HUES48 (cell line): Measurements from ENCODE around the gene DAB1.
A peak's percentile ranks its signal among the peaks of the same experiment; 100 is the strongest.
"Not testable (repeated sequence)": the region's sequence is repeated elsewhere in the genome, so short reads cannot be mapped to it uniquely, and the experiment has no call there.

ENCODE experiments used
- H3K27ac ChIP-seq: one replicate; pipeline ENCODE4 v1.7.0; 2013; ENCODE audit warnings: low read depth, low read length, inconsistent platforms
- H3K27me3 ChIP-seq: 2 replicates; pipeline ENCODE4 v1.6.1; 2013; ENCODE audit warnings: mild to moderate bottlenecking, low read length; ENCODE audit not compliant: control insufficient read depth, insufficient read depth
- H3K36me3 ChIP-seq: 2 replicates; pipeline ENCODE4 v1.6.1; 2013; ENCODE audit warnings: low read length; ENCODE audit not compliant: control insufficient read depth, insufficient read depth
- H3K4me1 ChIP-seq: 2 replicates; pipeline ENCODE4 v1.6.1; 2013; ENCODE audit warnings: mild to moderate bottlenecking, low read length; ENCODE audit not compliant: control insufficient read depth, insufficient read depth
- H3K4me3 ChIP-seq: 2 replicates; pipeline ENCODE4 v1.5.1; 2013; ENCODE audit warnings: mild to moderate bottlenecking, low read depth, low read length
- H3K9ac ChIP-seq: 2 replicates; pipeline ENCODE4 v1.6.1; 2013; ENCODE audit warnings: mild to moderate bottlenecking, low read depth, low read length, moderate library complexity
- H3K9me3 ChIP-seq: 2 replicates; pipeline ENCODE4 v1.6.1; 2013; ENCODE audit warnings: low read length; ENCODE audit not compliant: control insufficient read depth, insufficient read depth

The DAB1 gene

DNA sequence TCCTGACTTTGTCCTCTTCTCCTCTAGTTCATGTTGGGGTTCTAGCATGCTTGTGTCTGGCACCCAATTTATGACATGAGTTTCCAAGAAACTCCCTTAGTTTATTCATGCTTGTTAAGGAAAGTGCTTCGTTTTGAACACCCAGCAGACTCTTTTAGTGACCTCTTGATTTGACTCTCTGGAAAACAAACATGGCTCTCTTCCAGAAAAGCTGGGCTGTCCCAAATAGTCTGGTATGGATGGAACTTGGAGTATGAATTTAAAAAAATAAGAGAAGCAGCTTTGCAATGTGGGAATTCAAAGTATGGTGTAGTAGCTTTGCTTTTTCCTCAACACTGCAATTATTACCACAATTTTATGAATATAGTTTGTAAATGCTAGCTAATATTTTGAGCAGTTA, 314.6 kb downstream of the DAB1 start:
- H3K27me3 ChIP-seq: no peaks in the 10 kb centered on the region
- no peak overlapping the region for H3K9ac ChIP-seq
- no peaks in the 10 kb centered on the region for H3K9me3 ChIP-seq
- H3K27ac ChIP-seq: no peak overlapping the region
- no peaks in the 10 kb centered on the region for H3K36me3 ChIP-seq
- peaks cover 23% of the 10 kb centered on the region for H3K4me1 ChIP-seq
- no peak overlapping the region for H3K4me3 ChIP-seq

DNA sequence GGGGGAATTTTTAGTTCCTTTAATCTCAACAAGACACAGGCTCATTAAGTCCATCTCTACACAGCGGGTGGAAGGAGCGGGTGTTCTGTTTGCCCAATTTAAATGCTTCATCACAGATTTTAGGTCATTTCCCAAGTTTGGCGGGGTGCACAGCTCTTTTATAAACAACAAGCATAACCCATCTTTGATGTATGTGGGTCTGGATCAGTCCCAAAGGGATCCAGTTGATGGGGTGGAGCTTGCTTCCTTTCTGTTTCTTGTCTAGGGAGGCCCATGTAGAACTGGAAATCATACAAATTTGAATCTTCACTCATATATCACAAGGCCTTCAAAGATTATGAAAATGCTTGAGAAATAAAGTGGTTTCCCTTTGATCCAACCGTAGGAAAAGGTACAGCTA, 317.6 kb downstream of the DAB1 start:
- Histone ChIP-seq H3K27ac (no peak overlapping the region), H3K4me3 (no peak overlapping the region), H3K36me3 (no peaks in the 10 kb centered on the region), H3K9me3 (no peaks in the 10 kb centered on the region), H3K9ac (no peak overlapping the region), H3K27me3 (no peaks in the 10 kb centered on the region), H3K4me1 (peaks cover 33% of the 10 kb centered on the region)

DNA sequence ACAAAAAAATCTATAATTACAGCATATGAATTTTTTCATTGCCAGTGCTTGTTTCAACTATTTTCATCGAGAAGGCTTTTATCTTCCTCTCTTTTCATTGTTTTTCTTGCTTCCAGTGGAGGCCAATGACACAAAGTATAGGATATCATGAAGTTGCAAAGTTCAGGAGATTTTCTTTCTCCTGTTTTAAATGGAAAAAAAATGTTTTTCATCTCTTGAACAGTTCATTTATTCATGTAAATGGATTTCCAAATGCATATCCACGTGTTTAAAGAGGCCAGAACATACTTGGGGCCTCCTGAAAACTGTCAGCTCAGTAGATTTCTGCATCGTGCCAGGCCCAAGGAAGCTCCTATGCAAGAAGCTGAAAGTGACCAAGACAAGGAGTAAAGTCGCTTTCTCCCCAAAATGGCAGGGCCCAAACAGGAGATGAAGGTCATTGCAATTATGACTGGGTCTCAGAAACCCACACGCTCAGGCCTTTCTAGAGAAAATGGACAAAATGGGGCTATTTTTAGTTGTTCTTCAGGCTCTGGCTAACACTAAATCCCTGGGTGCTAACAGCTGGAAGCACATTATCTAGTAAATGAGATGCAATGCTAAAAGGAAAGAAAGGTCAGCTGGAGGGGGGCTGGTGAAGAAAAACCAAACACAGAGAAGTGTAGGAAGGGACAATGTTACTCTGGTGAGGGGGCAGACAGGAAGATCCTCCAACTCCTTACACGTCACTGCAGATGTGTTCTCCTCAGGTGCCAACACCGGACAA, 321.1 kb downstream of the DAB1 start:
- H3K36me3 ChIP-seq: no peaks in the 10 kb centered on the region
- H3K27me3 ChIP-seq: no peaks in the 10 kb centered on the region
- peak overlapping the region; percentile 59 for H3K27ac ChIP-seq
- 0 out of 2 replicates have a peak overlapping the region, but pooled peaks have one; percentile 33 for H3K4me3 ChIP-seq
- H3K4me1 ChIP-seq: peaks cover 33% of the 10 kb centered on the region
- no peak overlapping the region for H3K9ac ChIP-seq
- no peaks in the 10 kb centered on the region for H3K9me3 ChIP-seq

DNA sequence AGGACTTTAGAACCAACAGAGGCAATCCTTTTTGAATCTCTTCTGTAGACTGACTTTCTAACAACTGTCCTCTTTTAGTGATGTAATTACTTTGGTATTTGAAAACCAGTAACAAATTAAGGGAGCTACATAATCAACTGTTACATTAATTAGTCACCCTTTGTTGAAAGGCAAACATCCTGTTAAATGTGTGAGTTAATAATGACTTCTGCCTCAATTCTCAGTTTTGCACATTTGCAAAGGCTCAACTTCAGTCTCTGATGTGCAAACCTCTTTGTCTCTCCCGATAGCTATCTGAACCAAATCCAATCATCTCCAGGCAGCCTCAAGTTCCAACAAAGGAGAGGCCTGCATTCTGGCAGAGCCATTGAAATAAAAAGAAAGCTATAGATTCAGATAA, 322.7 kb downstream of the DAB1 start:
- Histone ChIP-seq H3K27me3 (no peaks in the 10 kb centered on the region), H3K36me3 (no peaks in the 10 kb centered on the region), H3K27ac (no peak overlapping the region), H3K4me1 (peaks cover 33% of the 10 kb centered on the region), H3K9ac (no peak overlapping the region), H3K4me3 (no peak overlapping the region), H3K9me3 (no peaks in the 10 kb centered on the region)

DNA sequence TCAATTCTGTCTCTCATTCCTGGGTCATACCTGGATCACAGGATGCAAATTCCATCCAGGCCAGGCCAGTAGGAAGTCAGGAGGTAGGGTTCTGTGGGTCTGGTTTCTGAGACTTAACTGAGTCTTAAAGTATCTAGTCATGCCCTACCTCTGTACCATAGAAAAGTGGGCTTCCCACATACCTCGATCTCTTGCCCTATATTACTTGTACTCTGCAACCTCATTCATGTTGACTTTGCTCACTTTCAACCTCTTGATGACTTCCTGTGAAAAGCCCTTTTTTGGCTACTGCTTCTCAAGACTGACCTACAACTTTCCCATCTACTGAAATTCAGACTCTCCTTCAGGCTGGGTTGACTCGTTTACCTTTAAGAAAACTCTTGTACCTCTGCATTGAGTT, 329.1 kb downstream of the DAB1 start:
- Histone ChIP-seq H3K4me1 (no peaks in the 10 kb centered on the region), H3K9me3 (no peaks in the 10 kb centered on the region), H3K9ac (no peak overlapping the region), H3K36me3 (no peaks in the 10 kb centered on the region), H3K27ac (no peak overlapping the region), H3K27me3 (no peaks in the 10 kb centered on the region), H3K4me3 (no peak overlapping the region)

DNA sequence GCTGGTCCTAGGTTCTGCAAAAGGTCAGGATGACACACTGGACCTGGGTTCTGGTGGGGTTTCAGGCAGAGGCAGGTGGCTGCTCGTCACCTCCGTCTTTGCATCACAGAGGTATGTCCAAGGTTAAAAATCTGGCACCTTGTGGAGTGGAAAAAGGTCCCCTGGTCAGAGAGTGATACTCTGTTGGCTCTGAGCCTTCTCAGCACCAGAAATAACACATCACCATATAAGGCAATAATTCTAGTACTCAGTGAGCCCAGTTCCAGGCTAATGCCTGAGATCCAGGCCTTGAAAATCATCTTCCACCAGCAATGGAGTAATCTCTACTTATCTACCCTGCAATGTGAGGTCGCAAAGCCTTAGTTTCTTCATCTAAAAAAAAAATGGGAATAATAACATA, 330.7 kb downstream of the DAB1 start:
- H3K9ac ChIP-seq: no peak overlapping the region

DNA sequence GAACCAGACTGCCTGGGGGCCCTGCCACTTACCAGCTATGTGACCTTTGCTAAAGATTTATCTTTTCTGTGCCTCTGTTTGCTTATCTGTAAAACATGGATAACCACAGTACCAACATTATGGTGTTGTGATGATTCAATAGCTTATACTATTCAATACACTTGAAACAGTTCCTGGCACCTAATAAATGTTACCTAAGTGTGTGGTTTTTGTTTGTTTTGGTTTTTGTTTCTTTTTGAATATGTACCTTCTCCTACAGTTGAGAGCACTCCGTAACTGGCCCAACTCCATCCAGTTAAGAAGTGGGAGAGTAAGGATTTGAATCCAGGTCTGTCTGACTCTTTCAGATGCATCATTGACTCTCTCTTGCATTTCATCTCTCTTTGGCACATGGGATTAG, 332.2 kb downstream of the DAB1 start:
- Histone ChIP-seq H3K36me3 (no peaks in the 10 kb centered on the region), H3K4me3 (no peak overlapping the region), H3K4me1 (no peaks in the 10 kb centered on the region), H3K27me3 (no peaks in the 10 kb centered on the region), H3K27ac (no peak overlapping the region), H3K9me3 (no peaks in the 10 kb centered on the region), H3K9ac (no peak overlapping the region)

More for the DNA sequence above, 330.7 kb downstream of the DAB1 start:
- no peaks in the 10 kb centered on the region for H3K36me3 ChIP-seq
- H3K4me3 ChIP-seq: no peak overlapping the region
- no peaks in the 10 kb centered on the region for H3K4me1 ChIP-seq
- H3K27ac ChIP-seq: no peak overlapping the region
- no peaks in the 10 kb centered on the region for H3K27me3 ChIP-seq
- H3K9me3 ChIP-seq: no peaks in the 10 kb centered on the region

DNA sequence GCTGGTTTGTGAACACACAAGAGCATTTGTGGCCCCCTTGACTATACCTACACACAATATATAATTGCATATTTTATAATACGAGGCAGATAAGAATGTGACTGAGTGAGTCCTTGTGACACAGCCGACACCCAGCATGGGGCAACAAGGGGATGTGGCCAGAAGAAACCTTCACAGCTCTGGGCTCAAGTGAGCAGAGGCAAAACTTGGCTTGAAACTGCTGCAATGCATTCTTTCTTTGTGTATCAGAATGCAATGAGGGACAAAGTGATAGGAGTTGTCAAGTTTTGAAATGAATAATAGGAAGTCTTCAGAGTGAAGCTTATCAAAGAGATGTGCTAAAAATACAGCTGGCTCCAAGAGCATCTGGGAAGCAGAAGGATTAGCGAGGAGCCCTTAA, 334.0 kb downstream of the DAB1 start:
- Histone ChIP-seq H3K4me3 (no peak overlapping the region), H3K9ac (no peak overlapping the region), H3K27ac (no peak overlapping the region), H3K9me3 (no peaks in the 10 kb centered on the region), H3K4me1 (no peaks in the 10 kb centered on the region), H3K36me3 (no peaks in the 10 kb centered on the region), H3K27me3 (no peaks in the 10 kb centered on the region)

DNA sequence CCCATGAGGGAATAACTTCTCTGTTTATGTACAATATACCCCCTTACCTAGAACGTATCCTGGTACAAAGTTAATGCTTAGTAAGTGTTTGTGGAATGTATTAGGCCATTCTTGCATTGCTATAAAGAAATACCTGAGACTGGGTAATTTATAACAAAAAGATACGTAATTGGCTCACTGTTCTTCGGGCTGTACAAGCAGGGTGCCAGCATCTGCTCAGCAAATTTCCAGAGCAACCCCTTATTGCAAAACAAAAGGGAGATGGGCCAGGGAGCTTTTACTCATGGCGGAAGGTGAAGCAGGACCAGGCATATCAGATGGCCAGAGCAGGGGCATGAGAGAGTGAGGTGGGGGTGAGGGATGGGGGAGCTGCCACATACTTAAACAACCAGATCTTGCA, 334.6 kb downstream of the DAB1 start:
- Histone ChIP-seq H3K4me3 (no peak overlapping the region), H3K27me3 (no peaks in the 10 kb centered on the region), H3K9me3 (no peaks in the 10 kb centered on the region), H3K4me1 (no peaks in the 10 kb centered on the region), H3K9ac (no peak overlapping the region), H3K36me3 (no peaks in the 10 kb centered on the region), H3K27ac (no peak overlapping the region)

DNA sequence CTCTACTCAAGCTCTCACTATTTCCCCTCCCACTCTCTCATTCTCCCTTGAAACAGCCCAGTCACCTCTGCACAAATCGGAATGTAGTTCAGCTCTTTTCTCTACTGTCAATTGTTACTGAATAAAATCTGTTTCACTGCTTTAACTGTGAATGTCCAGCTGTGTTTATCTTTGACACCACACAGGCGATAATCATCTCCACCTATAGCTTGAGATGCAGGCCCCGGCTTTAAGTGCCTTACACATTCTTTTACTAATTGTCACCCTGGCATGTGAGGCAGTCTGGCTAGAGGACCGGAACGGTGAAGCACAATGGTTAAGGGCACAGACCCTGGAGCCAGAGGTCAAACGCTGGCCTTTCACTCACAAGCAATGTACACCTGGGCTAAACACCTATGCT, 335.2 kb downstream of the DAB1 start:
- Histone ChIP-seq H3K27me3 (no peaks in the 10 kb centered on the region), H3K4me3 (no peak overlapping the region), H3K27ac (no peak overlapping the region), H3K4me1 (no peaks in the 10 kb centered on the region), H3K9ac (no peak overlapping the region), H3K36me3 (no peaks in the 10 kb centered on the region), H3K9me3 (no peaks in the 10 kb centered on the region)

DNA sequence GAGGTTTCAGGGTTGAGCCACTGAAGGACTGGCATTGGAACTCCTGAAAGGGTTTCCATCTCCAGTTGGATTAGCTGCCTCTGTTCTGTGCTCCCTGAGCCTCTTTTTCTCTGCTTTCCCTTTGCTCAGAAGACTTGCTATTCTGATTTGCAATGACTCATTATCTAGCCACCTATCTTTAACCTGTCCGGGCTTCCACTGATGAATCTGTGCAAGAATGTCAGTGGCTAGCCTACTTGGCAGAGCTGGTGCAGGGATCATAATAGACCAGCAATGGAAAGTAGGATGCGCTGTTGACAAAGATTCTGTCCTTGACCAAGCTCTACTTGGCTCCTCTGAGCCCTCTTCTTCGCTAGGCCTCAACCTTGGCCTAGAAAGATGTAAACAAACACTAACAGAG, 336.2 kb downstream of the DAB1 start:
- H3K9ac ChIP-seq, H3K9me3 ChIP-seq, H3K4me1 ChIP-seq, H3K27me3 ChIP-seq, H3K27ac ChIP-seq, H3K4me3 ChIP-seq, H3K36me3 ChIP-seq: not testable (repeated sequence)
